ENCODE data around the gene CAT.
A peak's percentile ranks its signal among the peaks of the same experiment; 100 is the strongest.
"Not testable (repeated sequence)": the region's sequence is repeated elsewhere in the genome, so short reads cannot be mapped to it uniquely, and the experiment has no call there.

Gene CAT

GRCh38 chr11:34438529-34439507 lies at the start of gene CAT:
TSS of gene CAT (plus strand) at chr11:34438934. CDS start at chr11:34439014, 80 bp downstream.
- peak; percentile 91 to 97 (median 94) for DNase-seq

- DNase-seq, result no peak
These were observed 43.9 kb upstream of the CAT start for GRCh38 chr11:34394771-34395300.

GRCh38 chr11:34395916-34396550 lies 42.7 kb upstream of the CAT start:
- DNase-seq, result no peak

- no peak for DNase-seq
These were observed 41.6 kb upstream of the CAT start for GRCh38 chr11:34397120-34397519.

GRCh38 chr11:34397811-34398210 lies 40.9 kb upstream of the CAT start:
- DNase-seq, result no peak

GRCh38 chr11:34403431-34403830 lies 35.3 kb upstream of the CAT start:
- no peak for DNase-seq

GRCh38 chr11:34404280-34404679 lies 34.5 kb upstream of the CAT start:
- DNase-seq, result no peak

- no peak for DNase-seq
These were observed 33.5 kb upstream of the CAT start for GRCh38 chr11:34405079-34405858.

- DNase-seq, result no peak
These were observed 32.3 kb upstream of the CAT start for GRCh38 chr11:34406413-34406812.

- DNase-seq, result no peak
These were observed 31.5 kb upstream of the CAT start for GRCh38 chr11:34407121-34407813.

GRCh38 chr11:34408580-34409172 lies 30.1 kb upstream of the CAT start:
- no peak for DNase-seq

GRCh38 chr11:34411111-34411510 lies 27.6 kb upstream of the CAT start:
- no peak for DNase-seq

GRCh38 chr11:34411791-34412190 lies 26.9 kb upstream of the CAT start:
- no peak for DNase-seq

- DNase-seq, result no peak
These were observed 25.5 kb upstream of the CAT start for GRCh38 chr11:34413263-34413662.

- no peak for DNase-seq
These were observed 23.2 kb upstream of the CAT start for GRCh38 chr11:34415538-34415937.

- no peak for DNase-seq
These were observed 22.6 kb upstream of the CAT start for GRCh38 chr11:34416088-34416487.

GRCh38 chr11:34416766-34417165 lies 22.0 kb upstream of the CAT start:
- no peak for DNase-seq

- no peak for DNase-seq
These were observed 21.5 kb upstream of the CAT start for GRCh38 chr11:34417202-34417601.

- no peak for DNase-seq
These were observed 19.6 kb upstream of the CAT start for GRCh38 chr11:34419158-34419557.

- no peak for DNase-seq
These were observed 15.4 kb upstream of the CAT start for GRCh38 chr11:34423300-34423699.

- not testable (repeated sequence) for DNase-seq
These were observed 13.9 kb upstream of the CAT start for GRCh38 chr11:34424826-34425225.

- no peak for DNase-seq
These were observed 13.4 kb upstream of the CAT start for GRCh38 chr11:34425360-34425759.
